ENCODE data around the gene BMI1.

DNA sequence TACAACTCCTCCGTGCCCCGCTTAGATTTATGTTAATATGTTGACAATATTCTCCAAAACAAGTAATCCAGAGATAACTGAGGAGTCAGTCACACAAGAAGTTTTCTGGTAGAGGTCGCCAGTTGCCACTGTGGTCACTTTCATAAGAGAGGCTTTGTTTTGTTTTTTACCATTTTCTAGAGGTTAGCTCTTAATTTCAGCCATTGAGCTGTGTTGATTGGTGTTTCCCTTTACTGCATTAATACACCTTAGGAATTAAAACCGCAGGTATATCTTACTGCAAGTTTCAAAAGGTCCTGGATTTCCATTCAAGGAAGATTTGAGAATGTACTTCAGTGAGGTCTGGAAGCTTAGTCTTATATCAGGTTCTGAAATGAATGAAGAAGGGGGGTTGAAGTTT, 3.5 kb downstream of the BMI1 start:
- TF ChIP-seq CTCF (conservative IDR thresholded peaks at IDR 0.05; ENCODE audit: low read depth, low read length) (no peak), EZH2 (IDR thresholded peaks at IDR 0.05; ENCODE audit: low read length, unreplicated experiment) (no peak), EZH2phosphoT487 (IDR thresholded peaks at IDR 0.05; ENCODE audit: borderline replicate concordance, low read length) (no peak)

All from PC-3 (cell line).